ENCODE data around the gene ADARB2. TPM values are rescaled to one million over a fixed set of nuclear protein-coding genes. Genes with fewer than 3 reads are reported as not detected.

ADARB2 gene
- total and polyA plus RNA-seq, 10 of the 15 experiments (the other 5 are each of a cell fraction or from before 2014, with no cell fraction given), result 0.02 to 4.1 (median 0.76) TPM

GRCh38 chr10:1180836-1181235 is 556.5 kb downstream of the ADARB2 start (continued):
- TF ChIP-seq ZNF687 (IDR thresholded peaks at IDR 0.05), result no peak
- no peak for TF ChIP-seq PAX8 (IDR thresholded peaks at IDR 0.05)
- TF ChIP-seq, protein P1, sequence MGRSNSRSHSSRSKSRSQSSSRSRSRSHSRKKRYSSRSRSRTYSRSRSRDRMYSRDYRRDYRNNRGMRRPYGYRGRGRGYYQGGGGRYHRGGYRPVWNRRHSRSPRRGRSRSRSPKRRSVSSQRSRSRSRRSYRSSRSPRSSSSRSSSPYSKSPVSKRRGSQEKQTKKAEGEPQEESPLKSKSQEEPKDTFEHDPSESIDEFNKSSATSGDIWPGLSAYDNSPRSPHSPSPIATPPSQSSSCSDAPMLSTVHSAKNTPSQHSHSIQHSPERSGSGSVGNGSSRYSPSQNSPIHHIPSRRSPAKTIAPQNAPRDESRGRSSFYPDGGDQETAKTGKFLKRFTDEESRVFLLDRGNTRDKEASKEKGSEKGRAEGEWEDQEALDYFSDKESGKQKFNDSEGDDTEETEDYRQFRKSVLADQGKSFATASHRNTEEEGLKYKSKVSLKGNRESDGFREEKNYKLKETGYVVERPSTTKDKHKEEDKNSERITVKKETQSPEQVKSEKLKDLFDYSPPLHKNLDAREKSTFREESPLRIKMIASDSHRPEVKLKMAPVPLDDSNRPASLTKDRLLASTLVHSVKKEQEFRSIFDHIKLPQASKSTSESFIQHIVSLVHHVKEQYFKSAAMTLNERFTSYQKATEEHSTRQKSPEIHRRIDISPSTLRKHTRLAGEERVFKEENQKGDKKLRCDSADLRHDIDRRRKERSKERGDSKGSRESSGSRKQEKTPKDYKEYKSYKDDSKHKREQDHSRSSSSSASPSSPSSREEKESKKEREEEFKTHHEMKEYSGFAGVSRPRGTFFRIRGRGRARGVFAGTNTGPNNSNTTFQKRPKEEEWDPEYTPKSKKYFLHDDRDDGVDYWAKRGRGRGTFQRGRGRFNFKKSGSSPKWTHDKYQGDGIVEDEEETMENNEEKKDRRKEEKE (IDR thresholded peaks at IDR 0.05), result no peak
- no peak for TF ChIP-seq SMAD5 (IDR thresholded peaks at IDR 0.05; ENCODE audit: low read depth)
- no peak for TF ChIP-seq IRF4 (IDR thresholded peaks at IDR 0.05; ENCODE audit: low read depth, low read length)

- POLR2A ChIA-PET, result no interaction called here
Measured at GRCh38 chr10:1180071-1180730, 557.1 kb downstream of the ADARB2 start.

More at GRCh38 chr10:1180071-1180730, 557.1 kb downstream of the ADARB2 start:
- no peaks in the 10 kb centered on the region for H3K36me3 ChIP-seq (ENCODE audit: control insufficient read depth in 2 of 2, insufficient read depth in 2 of 2, low read length in 1 of 2)
- intact Hi-C loops (cut with micrococcal nuclease; ENCODE audit: unreplicated experiment), result no loop called here
- DNase-seq (ENCODE audit: low read depth, low spot score) (no peak), ATAC-seq (no peak), FAIRE-seq (no peak)
- no peaks in the 10 kb centered on the region for H3K79me2 ChIP-seq (ENCODE audit: control insufficient read depth, insufficient read depth, low read length)
- RAD21 ChIA-PET (ENCODE audit: unreplicated experiment), result no interaction called here
- no peak overlapping the region for H3K9ac ChIP-seq (ENCODE audit: control insufficient read depth, insufficient read depth, low read length)
- H3K4me2 ChIP-seq (ENCODE audit: control insufficient read depth, insufficient read depth), result no peak overlapping the region
- CTCF ChIA-PET, result no interaction called here
- H3K4me1 ChIP-seq (ENCODE audit: control insufficient read depth, insufficient read depth, low read length), result no peaks in the 10 kb centered on the region
- SMC1A ChIA-PET (ENCODE audit: uncharacterized antibody, unreplicated experiment), result no interaction called here
- no TSS peak for BruUV-seq (replicated peaks)
- H3K4me3 ChIP-seq, result no peak overlapping the region
- 39% methylated on average over 14 of the region's 16 CpGs for WGBS (ENCODE audit: insufficient coverage, insufficient replicate concordance, low lambda C conversion rate, missing lambda C conversion rate)
- no peaks in the 10 kb centered on the region for H3K9me3 ChIP-seq (replicated peaks; ENCODE audit: control insufficient read depth, insufficient read depth, low read length)
- no peaks in the 10 kb centered on the region; a peak in 2 of 4 replicates for H3K27me3 ChIP-seq (replicated peaks in 1 of 2; ENCODE audit: control insufficient read depth in 2 of 2, insufficient read depth in 2 of 2, low read length in 1 of 2)
- in situ Hi-C loops (cut with MboI), result no loop called here
- no peak overlapping the region for H3K27ac ChIP-seq (ENCODE audit: control insufficient read depth, insufficient read depth)
- no peak for TF ChIP-seq SMARCA5 (IDR thresholded peaks at IDR 0.05)
- TF ChIP-seq PKNOX1 (IDR thresholded peaks at IDR 0.05), result no peak
- no peak for TF ChIP-seq TBL1XR1 (IDR thresholded peaks at IDR 0.05; ENCODE audit: low read depth, low read length)
- no peak for TF ChIP-seq HDAC6 (IDR thresholded peaks at IDR 0.05; ENCODE audit: unreplicated experiment)
- TF ChIP-seq IKZF1 (conservative IDR thresholded peaks at IDR 0.05), result no peak
- TF ChIP-seq, protein P2, sequence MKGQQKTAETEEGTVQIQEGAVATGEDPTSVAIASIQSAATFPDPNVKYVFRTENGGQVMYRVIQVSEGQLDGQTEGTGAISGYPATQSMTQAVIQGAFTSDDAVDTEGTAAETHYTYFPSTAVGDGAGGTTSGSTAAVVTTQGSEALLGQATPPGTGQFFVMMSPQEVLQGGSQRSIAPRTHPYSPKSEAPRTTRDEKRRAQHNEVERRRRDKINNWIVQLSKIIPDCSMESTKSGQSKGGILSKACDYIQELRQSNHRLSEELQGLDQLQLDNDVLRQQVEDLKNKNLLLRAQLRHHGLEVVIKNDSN (IDR thresholded peaks at IDR 0.05; ENCODE audit: borderline replicate concordance, extremely low read length, insufficient read depth, low read depth, low read length), result no peak
- TF ChIP-seq POLR2A (IDR thresholded peaks at IDR 0.05; ENCODE audit: low read depth, low read length), result no peak
- TF ChIP-seq ZZZ3 (IDR thresholded peaks at IDR 0.05; ENCODE audit: control insufficient read depth, insufficient read length, low read depth), result no peak
- no peak for TF ChIP-seq BACH1 (IDR thresholded peaks at IDR 0.05; ENCODE audit: borderline replicate concordance)
- no peak overlapping the region for H2AFZ ChIP-seq (ENCODE audit: control insufficient read depth, low read depth, low read length)
- no peaks in the 10 kb centered on the region for H4K20me1 ChIP-seq (ENCODE audit: control insufficient read depth, insufficient read depth)

Measured in GM12878 (cell line).